ENCODE data around the gene CCL17.

DNA sequence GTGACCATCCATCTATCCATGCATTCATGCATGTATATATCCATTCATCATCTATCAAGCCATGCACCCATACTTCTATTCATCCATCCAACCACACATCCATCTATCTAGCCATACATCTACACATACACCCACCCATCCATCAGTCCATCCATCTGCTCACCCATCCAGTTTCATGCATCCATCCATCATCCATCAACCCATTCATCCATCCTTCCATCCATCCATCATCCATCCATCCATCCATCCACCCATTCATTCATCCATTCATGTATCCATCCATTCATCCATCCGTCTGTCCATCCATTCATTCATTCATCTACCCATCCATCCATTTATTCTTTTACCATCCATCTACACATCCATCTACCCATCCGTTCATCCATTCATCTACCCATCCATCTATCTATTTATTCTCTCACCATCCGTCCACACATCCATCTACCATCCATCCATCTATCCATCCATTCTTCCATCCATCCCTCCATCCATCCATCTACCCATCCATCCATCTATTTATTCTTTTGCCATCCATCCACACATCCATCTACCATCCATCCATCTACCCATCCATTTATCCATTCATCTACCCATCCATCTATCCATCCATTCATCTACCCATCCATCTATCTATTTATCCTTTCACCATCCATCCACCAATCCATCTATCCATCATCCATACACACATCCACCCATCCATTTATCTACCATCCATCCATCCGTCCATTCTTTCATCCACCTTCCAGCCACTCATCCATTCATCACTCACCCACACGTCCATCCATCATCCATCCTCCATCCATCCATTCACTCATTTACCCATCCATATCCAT lies 3.2 kb downstream of the CCL17 start:
- TF ChIP-seq, protein P1, sequence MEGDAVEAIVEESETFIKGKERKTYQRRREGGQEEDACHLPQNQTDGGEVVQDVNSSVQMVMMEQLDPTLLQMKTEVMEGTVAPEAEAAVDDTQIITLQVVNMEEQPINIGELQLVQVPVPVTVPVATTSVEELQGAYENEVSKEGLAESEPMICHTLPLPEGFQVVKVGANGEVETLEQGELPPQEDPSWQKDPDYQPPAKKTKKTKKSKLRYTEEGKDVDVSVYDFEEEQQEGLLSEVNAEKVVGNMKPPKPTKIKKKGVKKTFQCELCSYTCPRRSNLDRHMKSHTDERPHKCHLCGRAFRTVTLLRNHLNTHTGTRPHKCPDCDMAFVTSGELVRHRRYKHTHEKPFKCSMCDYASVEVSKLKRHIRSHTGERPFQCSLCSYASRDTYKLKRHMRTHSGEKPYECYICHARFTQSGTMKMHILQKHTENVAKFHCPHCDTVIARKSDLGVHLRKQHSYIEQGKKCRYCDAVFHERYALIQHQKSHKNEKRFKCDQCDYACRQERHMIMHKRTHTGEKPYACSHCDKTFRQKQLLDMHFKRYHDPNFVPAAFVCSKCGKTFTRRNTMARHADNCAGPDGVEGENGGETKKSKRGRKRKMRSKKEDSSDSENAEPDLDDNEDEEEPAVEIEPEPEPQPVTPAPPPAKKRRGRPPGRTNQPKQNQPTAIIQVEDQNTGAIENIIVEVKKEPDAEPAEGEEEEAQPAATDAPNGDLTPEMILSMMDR (conservative IDR thresholded peaks at IDR 0.05) = no peak
- no peak for TF ChIP-seq ZFX (IDR thresholded peaks at IDR 0.05)

Measured in C4-2B (cell line).